ENCODE results near the gene ETV3L. TPM values are rescaled to one million over a fixed set of nuclear protein-coding genes. Genes with fewer than 3 reads are reported as not detected.

ETV3L gene
- total RNA-seq, 1 donor from 2014 or later: not detected

GRCh38 chr1:157090196-157090647, 9.4 kb downstream of the ETV3L start:
- peaks cover 11% of the 10 kb centered on the region for H3K4me1 ChIP-seq (ENCODE audit: insufficient read depth, low read length)
- H3K4me3 Mint-ChIP-seq (ENCODE audit: unreplicated experiment): peak overlapping the region; percentile 50
- peak overlapping the region; percentile 33 for H2AFZ ChIP-seq (ENCODE audit: low read depth, low read length)
- no peaks in the 10 kb centered on the region for H3K36me3 Mint-ChIP-seq (ENCODE audit: low read depth, unreplicated experiment)
- no peaks in the 10 kb centered on the region for H3K27me3 ChIP-seq (ENCODE audit: insufficient read depth, low read length)
- FAIRE-seq: no peak
- H3K4me2 ChIP-seq (ENCODE audit: low read length): peak overlapping the region; percentile 74
- TF ChIP-seq CTCF (IDR thresholded peaks at IDR 0.05; ENCODE audit: insufficient read depth, low read depth, low read length) (peak; percentile 89), EZH2 (IDR thresholded peaks at IDR 0.05; ENCODE audit: insufficient read depth, low read length) (no peak)
- H3K4me1 Mint-ChIP-seq (ENCODE audit: low read depth, unreplicated experiment): peaks cover 16% of the 10 kb centered on the region
- H3K79me2 ChIP-seq (ENCODE audit: insufficient read depth, low read length): no peaks in the 10 kb centered on the region
- H3K27me3 Mint-ChIP-seq (ENCODE audit: low read depth, unreplicated experiment): no peaks in the 10 kb centered on the region
- no peak overlapping the region for H3K4me3 ChIP-seq (ENCODE audit: insufficient read depth, low read depth, low read length)
- H3K9me3 Mint-ChIP-seq (ENCODE audit: unreplicated experiment): no peaks in the 10 kb centered on the region
- no peaks in the 10 kb centered on the region for H3K36me3 ChIP-seq (ENCODE audit: insufficient read depth, low read length)
- H3K9ac ChIP-seq (ENCODE audit: low read length): no peak overlapping the region
- H3K27ac Mint-ChIP-seq (ENCODE audit: unreplicated experiment): peak overlapping the region; percentile 90
- H4K20me1 ChIP-seq (ENCODE audit: insufficient read depth, low read length): no peaks in the 10 kb centered on the region
- no peak overlapping the region for H3K27ac ChIP-seq (ENCODE audit: low read depth, low read length)
- H3K9me3 ChIP-seq (ENCODE audit: insufficient read depth, low read depth, low read length): no peaks in the 10 kb centered on the region
- peak; percentile 69 for DNase-seq (ENCODE audit: low read depth)

- H2AFZ ChIP-seq (ENCODE audit: low read depth, low read length): no peak overlapping the region
- no peaks in the 10 kb centered on the region for H3K79me2 ChIP-seq (ENCODE audit: insufficient read depth, low read length)
- Mint-ChIP-seq H3K27me3 (ENCODE audit: low read depth, unreplicated experiment) (no peaks in the 10 kb centered on the region), H3K27ac (ENCODE audit: unreplicated experiment) (peak overlapping the region; percentile 90), H3K4me1 (ENCODE audit: low read depth, unreplicated experiment) (peaks cover 16% of the 10 kb centered on the region), H3K9me3 (ENCODE audit: unreplicated experiment) (no peaks in the 10 kb centered on the region), H3K4me3 (ENCODE audit: unreplicated experiment) (no peak overlapping the region), H3K36me3 (ENCODE audit: low read depth, unreplicated experiment) (no peaks in the 10 kb centered on the region)
- H3K27ac ChIP-seq (ENCODE audit: low read depth, low read length): no peak overlapping the region
- no peak overlapping the region for H3K4me3 ChIP-seq (ENCODE audit: insufficient read depth, low read depth, low read length)
- DNase-seq (ENCODE audit: low read depth) (no peak), FAIRE-seq (no peak)
- peak overlapping the region; percentile 74 for H3K4me2 ChIP-seq (ENCODE audit: low read length)
- no peaks in the 10 kb centered on the region for H3K36me3 ChIP-seq (ENCODE audit: insufficient read depth, low read length)
- no peak overlapping the region for H3K9ac ChIP-seq (ENCODE audit: low read length)
- no peaks in the 10 kb centered on the region for H3K9me3 ChIP-seq (ENCODE audit: insufficient read depth, low read depth, low read length)
- TF ChIP-seq EZH2 (IDR thresholded peaks at IDR 0.05; ENCODE audit: insufficient read depth, low read length) (no peak), CTCF (IDR thresholded peaks at IDR 0.05; ENCODE audit: insufficient read depth, low read depth, low read length) (no peak)
- H3K27me3 ChIP-seq (ENCODE audit: insufficient read depth, low read length): no peaks in the 10 kb centered on the region
- H3K4me1 ChIP-seq (ENCODE audit: insufficient read depth, low read length): peaks cover 11% of the 10 kb centered on the region
- H4K20me1 ChIP-seq (ENCODE audit: insufficient read depth, low read length): no peaks in the 10 kb centered on the region
Observed at GRCh38 chr1:157089789-157090188, 9.8 kb downstream of the ETV3L start.

- Mint-ChIP-seq H3K4me1 (ENCODE audit: low read depth, unreplicated experiment) (peaks cover 16% of the 10 kb centered on the region), H3K4me3 (ENCODE audit: unreplicated experiment) (no peak overlapping the region), H3K9me3 (ENCODE audit: unreplicated experiment) (no peaks in the 10 kb centered on the region), H3K27ac (ENCODE audit: unreplicated experiment) (no peak overlapping the region), H3K36me3 (ENCODE audit: low read depth, unreplicated experiment) (no peaks in the 10 kb centered on the region), H3K27me3 (ENCODE audit: low read depth, unreplicated experiment) (no peaks in the 10 kb centered on the region)
- H3K79me2 ChIP-seq (ENCODE audit: insufficient read depth, low read length): no peaks in the 10 kb centered on the region
- peaks cover 11% of the 10 kb centered on the region for H3K4me1 ChIP-seq (ENCODE audit: insufficient read depth, low read length)
- no peak for FAIRE-seq
- H4K20me1 ChIP-seq (ENCODE audit: insufficient read depth, low read length): no peaks in the 10 kb centered on the region
- no peak overlapping the region for H2AFZ ChIP-seq (ENCODE audit: low read depth, low read length)
- H3K27me3 ChIP-seq (ENCODE audit: insufficient read depth, low read length): no peaks in the 10 kb centered on the region
- no peak overlapping the region for H3K4me3 ChIP-seq (ENCODE audit: insufficient read depth, low read depth, low read length)
- TF ChIP-seq EZH2 (IDR thresholded peaks at IDR 0.05; ENCODE audit: insufficient read depth, low read length): no peak
- H3K9me3 ChIP-seq (ENCODE audit: insufficient read depth, low read depth, low read length): no peaks in the 10 kb centered on the region
- H3K9ac ChIP-seq (ENCODE audit: low read length): no peak overlapping the region
- no peaks in the 10 kb centered on the region for H3K36me3 ChIP-seq (ENCODE audit: insufficient read depth, low read length)
- no peak overlapping the region for H3K27ac ChIP-seq (ENCODE audit: low read depth, low read length)
- no peak for DNase-seq (ENCODE audit: low read depth)
- no peak overlapping the region for H3K4me2 ChIP-seq (ENCODE audit: low read length)
Observed at GRCh38 chr1:157088607-157089006, 11.0 kb downstream of the ETV3L start.
